ENCODE data around the gene COBL.

The COBL gene

GRCh38 chr7:51325908-51326307, 9.3 kb upstream of the COBL start:
- DNase-seq (ENCODE audit: low spot score): no peak

GRCh38 chr7:51325261-51325676, 8.7 kb upstream of the COBL start:
- DNase-seq (ENCODE audit: low spot score): no peak

DNA sequence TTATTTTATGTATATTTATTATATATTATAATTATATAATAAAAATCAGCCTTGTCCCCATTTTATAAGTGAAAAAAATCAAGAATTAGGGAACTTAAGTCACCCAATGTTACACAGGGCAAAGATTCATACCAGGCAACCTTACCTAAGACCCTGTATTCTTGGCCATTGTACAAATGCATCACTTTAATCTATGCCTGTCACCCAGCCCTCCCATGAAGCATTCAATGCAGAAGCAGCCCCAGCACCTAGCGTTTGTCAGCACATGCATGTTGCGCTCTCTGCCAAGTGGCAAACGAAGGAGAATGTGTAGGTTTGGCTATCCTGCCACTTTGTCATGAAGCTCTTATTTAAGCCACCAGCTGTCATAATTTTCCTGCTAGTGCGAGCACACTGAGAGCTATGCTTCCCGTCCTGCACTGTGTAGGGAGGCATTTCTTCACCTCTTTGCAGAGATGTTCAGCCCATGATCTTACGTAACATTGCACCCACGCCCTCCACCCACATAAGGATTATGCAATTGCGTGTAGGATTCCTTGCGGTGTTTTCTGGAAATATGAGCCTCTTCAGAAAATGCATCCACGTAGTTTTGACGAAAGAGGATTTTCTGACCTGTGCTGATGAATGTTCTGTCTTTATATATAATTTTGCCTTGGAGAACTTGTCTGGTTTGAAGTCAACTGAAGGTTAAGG, 7.7 kb upstream of the COBL start:
- DNase-seq (ENCODE audit: low spot score): no peak

GRCh38 chr7:51321961-51322515, 5.4 kb upstream of the COBL start:
- DNase-seq (ENCODE audit: low spot score): no peak

DNA sequence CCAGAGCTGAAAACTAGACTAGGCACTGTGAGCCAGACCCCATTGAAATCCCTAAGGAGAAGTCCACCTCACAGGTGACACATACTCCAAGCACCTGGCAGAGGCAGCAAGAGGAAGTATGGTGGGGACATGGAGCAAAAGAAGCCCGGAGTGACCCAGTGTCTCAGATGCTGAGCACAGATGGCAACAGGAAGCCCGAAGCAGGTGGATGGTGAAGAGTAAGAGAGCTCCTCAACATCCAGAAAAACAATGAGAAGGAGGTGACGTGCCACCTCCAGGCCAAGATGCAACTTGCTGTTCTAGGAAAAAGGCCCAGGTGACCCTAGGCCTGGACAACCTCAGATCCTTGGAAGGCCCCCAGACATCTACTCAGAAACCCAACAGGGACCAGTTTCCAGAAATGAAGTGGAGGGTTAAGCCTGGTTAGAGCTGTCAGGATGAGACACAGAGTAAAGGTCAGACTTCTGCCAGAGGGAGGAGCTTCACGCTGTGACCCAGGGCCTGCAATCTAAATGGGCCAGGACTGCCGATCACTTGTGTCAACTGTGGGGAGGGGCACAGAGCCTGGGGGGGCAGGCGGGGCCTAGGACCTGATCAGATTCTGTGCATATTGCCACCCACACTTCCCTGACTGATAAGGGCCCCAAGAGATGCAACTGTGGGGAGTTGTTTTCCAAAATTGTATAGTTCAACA, 2.4 kb upstream of the COBL start:
- no peak for DNase-seq (ENCODE audit: low spot score)

GRCh38 chr7:51318001-51318400, 1.4 kb upstream of the COBL start:
- DNase-seq (ENCODE audit: low spot score): no peak

DNA sequence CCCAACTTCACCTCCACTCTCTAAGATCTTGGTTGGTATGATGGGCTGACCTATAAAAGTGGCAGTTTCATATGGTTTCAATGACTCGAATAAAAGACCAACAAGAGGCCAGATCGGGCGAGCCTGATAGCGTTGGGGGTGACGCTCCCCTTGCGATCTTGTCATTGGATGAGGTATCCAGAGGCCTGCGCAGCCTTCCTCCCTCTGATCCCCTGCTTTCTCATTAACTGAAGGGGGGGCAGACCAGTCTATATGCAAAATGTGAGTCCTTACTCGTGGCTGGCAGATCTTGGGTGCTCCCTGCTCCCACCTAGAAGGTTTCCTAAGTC, 937 bp upstream of the COBL start:
- no peak for DNase-seq (ENCODE audit: low spot score)

- DNase-seq (ENCODE audit: low spot score): no peak
These were observed 345 bp downstream of the COBL start for GRCh38 chr7:51316262-51316665.

GRCh38 chr7:51315393-51316261, 982 bp downstream of the COBL start:
- no peak for DNase-seq (ENCODE audit: low spot score)

- no peak for DNase-seq (ENCODE audit: low spot score)
These were observed 1.9 kb downstream of the COBL start for GRCh38 chr7:51314726-51315125.

DNA sequence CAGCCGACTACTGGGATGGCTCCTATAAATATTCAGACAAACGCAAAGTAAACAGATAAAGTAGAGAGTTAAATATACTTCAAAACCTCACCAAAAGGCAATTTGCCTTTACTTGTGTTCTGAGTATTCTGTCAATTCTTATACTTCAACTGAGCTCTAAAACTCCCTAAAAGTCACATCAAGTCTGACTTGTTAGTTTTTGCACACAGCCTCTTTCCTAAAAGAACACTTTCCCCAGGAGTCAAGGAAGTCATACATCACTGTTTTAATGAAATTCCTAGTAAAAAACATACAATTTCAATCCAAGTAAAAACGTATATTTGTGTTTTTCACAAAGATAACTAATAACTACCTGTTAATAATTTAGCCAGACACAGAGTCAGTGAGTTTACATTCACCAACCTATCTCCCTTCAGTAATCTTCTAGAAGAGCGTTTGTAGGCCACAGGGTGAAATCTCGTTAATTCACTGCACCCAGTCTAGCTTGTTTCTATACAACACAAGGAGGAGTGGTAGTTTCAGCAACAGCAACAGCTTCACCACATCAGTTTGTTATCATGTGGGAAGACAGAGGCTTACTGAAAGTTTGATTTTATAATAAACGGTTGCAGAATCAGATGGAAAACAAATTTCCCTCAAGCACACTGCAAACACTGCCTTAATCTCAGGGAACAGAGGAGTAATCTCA, 2.7 kb downstream of the COBL start:
- no peak for DNase-seq (ENCODE audit: low spot score)

DNA sequence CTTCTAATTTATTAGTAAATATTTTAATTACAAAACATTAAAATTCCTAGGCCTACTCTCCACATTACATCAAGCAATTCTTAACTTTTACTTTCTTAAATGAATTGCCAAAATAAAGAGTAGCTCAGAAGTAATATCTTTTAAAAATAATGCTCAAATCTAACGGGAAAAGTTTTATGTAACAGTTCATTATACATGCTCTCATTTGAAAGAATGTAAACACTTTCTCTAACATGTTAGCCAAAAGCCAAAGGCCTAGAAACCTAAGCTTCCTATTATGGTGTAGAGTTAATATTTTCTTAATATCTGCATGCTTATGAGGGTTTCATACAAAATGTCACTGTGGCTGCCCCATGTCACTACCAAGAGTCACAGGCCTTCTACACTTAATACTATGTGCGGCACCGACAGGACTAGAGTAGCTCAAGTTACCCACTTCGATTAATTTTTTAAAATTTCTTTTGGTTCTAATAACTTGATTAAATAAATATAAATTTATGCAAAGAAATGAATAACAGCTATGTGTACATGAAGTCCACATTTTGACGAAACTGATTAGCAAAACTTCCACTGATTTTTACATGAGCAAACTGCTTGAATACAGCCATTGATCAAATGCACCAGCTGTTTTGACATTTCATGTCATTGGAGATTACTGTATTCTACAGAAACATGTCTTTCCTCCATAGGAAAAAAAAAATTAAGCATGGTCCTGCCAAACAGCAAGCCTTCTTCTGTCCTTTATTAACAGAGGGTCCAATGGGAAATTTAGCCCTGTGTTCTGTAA, 3.5 kb downstream of the COBL start:
- DNase-seq (ENCODE audit: low spot score): no peak

- no peak for DNase-seq (ENCODE audit: low spot score)
These were observed 5.4 kb downstream of the COBL start for GRCh38 chr7:51311166-51311565.

- no peak for DNase-seq (ENCODE audit: low spot score)
These were observed 6.5 kb downstream of the COBL start for GRCh38 chr7:51310131-51310583.

GRCh38 chr7:51309361-51310130, 7.1 kb downstream of the COBL start:
- no peak for DNase-seq (ENCODE audit: low spot score)

GRCh38 chr7:51308696-51309095, 7.9 kb downstream of the COBL start:
- no peak for DNase-seq (ENCODE audit: low spot score)

GRCh38 chr7:51308265-51308664, 8.3 kb downstream of the COBL start:
- DNase-seq (ENCODE audit: low spot score): no peak

- no peak for DNase-seq (ENCODE audit: low spot score)
These were observed 8.9 kb downstream of the COBL start for GRCh38 chr7:51307651-51308210.

DNA sequence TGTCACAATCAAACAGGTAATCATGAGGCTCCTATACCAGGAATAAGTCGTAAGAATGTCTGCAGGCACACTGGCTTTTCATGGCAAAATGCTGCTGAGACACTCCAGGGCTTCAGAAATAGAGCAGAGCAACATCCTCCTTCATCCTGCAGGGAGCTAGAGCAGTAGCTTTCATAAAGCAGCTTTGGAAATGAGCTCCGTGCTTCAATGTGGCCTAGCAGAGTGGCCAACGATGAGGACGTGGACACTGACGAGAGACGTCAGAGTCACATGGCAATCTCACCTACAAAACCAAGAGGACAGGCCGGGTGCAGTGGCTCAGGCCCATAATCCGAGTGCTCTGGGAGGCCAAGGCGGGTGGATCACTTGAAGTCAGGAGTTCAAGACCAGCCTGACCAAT, 9.8 kb downstream of the COBL start:
- DNase-seq (ENCODE audit: low spot score): no peak

- no peak for DNase-seq (ENCODE audit: low spot score)
These were observed 11.9 kb downstream of the COBL start for GRCh38 chr7:51304729-51305128.

Measured in activated CD4-positive, alpha-beta T cell treated with anti-CD3 and anti-CD28 coated beads, Interleukin-2, Interleukin-4, amounts not matched to agents 100 ng/mL and 50 ng/mL, durations not matched to agents 16 hours and 8 hours (primary cell).